ENCODE results near the gene SYT7.

DNA sequence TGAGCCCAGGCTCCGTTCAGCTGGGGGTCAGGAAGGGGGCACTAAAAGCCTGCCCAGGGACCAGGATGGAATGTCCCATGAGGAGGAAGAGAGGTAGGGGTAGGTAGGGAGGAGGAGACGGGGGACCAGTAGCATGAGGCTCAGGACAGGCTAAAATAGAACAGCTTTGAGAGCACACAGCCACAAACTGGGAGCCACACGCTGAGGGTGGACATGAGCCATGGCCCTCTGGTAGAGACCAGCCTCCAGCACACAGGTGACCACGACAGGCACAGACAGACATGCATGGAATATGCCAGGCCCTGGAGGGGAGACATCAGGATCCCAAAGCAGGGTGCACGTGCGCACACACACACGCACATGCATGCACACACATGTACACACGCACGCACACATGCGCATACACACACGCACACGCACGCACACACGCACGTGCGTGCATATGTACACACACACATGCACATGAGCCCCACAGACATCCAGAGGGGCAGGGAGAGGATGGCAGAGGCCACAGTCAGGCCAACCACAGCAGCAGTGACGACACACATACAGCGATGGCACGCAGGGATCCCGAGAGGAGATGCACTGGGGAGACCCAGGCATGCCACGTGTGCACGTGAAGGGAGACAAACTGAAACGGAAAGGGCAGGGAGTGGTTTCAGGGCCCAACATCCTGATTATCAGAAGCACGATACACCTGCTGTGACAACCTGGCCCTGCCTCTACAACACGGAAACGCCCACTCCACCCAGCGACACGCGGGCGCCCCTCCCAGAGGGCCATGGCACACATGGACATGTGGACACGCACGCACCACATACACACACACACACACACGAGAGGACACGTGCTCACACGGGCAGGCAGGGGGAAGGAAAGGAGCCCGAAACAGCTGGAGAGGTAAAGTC is 46.6 kb downstream of the SYT7 start:
- TF ChIP-seq POLR2AphosphoS5 (IDR thresholded peaks at IDR 0.05; ENCODE audit: low read depth, low read length) (no peak), POLR2A (IDR thresholded peaks at IDR 0.05; ENCODE audit: low read depth, low read length) (no peak), TAF1 (IDR thresholded peaks at IDR 0.05; ENCODE audit: borderline replicate concordance, low read depth, low read length) (no peak)

All from GM12892 (cell line).